Activated CD4-positive, alpha-beta T cell treated with anti-CD3 and anti-CD28 coated beads for 48 hours (primary cell): ENCODE measurements around the gene LY6G5B.

ENCODE experiments used
- DNase-seq: peaks from one replicate; pipeline ENCODE4 v3.0.0-alpha.2; 2020

The LY6G5B gene

GRCh38 chr6:31642798-31643570, 26.8 kb upstream of the LY6G5B start:
- no peak for DNase-seq

GRCh38 chr6:31643818-31644454, 25.8 kb upstream of the LY6G5B start:
- DNase-seq, result no peak

GRCh38 chr6:31645325-31645724, 24.5 kb upstream of the LY6G5B start:
- no peak for DNase-seq

- DNase-seq, result no peak
These were observed 18.1 kb upstream of the LY6G5B start for GRCh38 chr6:31651602-31652191.

GRCh38 chr6:31652925-31653724, 16.7 kb upstream of the LY6G5B start:
- DNase-seq, result peak; percentile 89

GRCh38 chr6:31654574-31655348, 15.0 kb upstream of the LY6G5B start:
- DNase-seq, result no peak

GRCh38 chr6:31655349-31656237, 14.2 kb upstream of the LY6G5B start, which contains the start of gene APOM:
TSS of gene APOM (plus strand) at chr6:31655894. CDS start at chr6:31655967, 73 bp downstream.
- no peak for DNase-seq

GRCh38 chr6:31657406-31658157, 12.2 kb upstream of the LY6G5B start:
- peak; percentile 52 for DNase-seq

- no peak for DNase-seq
These were observed 11.6 kb upstream of the LY6G5B start for GRCh38 chr6:31658158-31658688.

GRCh38 chr6:31658983-31659648, 10.7 kb upstream of the LY6G5B start:
- DNase-seq, result no peak

- DNase-seq, result peak; percentile 50
These were observed 10.0 kb upstream of the LY6G5B start for GRCh38 chr6:31659649-31660380.

GRCh38 chr6:31660381-31661261, 9.2 kb upstream of the LY6G5B start, which contains the start of gene C6orf47:
TSS of gene C6orf47 (minus strand) at chr6:31660778. CDS start at chr6:31659947, 831 bp downstream.
- DNase-seq, result peak; percentile 82

GRCh38 chr6:31661262-31662123, 8.3 kb upstream of the LY6G5B start:
- no peak for DNase-seq

- no peak for DNase-seq
These were observed 7.6 kb upstream of the LY6G5B start for GRCh38 chr6:31662124-31662723.

GRCh38 chr6:31663126-31663960, 6.4 kb upstream of the LY6G5B start:
- DNase-seq, result no peak
